SU-DHL-6 (cell line): Measurements from ENCODE around the gene LENG9.

ENCODE experiments used
- H2AFZ ChIP-seq: fragments of 200-600 bp; sonication (generic); 2 replicates; pipeline ENCODE4 v1.6.1; 2014; ENCODE audit warnings: low read depth, mild to moderate bottlenecking, moderate library complexity, mixed read lengths, antibody characterized with exemption, low read length; ENCODE audit not compliant: severe bottlenecking
- H3F3A ChIP-seq: fragments of 200-600 bp; shearing (Covaris generic); 2 replicates; pipeline ENCODE4 v1.6.0; 2016; ENCODE audit warnings: antibody characterized with exemption, mild to moderate bottlenecking; ENCODE audit not compliant: insufficient read depth
- H3K27ac ChIP-seq: fragments of 200-600 bp; sonication (generic); 2 replicates; pipeline ENCODE4 v1.5.1; 2016; ENCODE audit warnings: low read depth, mild to moderate bottlenecking, low read length, moderate library complexity, mixed read lengths
- H3K27me3 ChIP-seq: fragments of 200-600 bp; sonication (generic), shearing (Covaris generic); 2 replicates; pipeline ENCODE4 v1.6.0; 2014; ENCODE audit warnings: mild to moderate bottlenecking, low read length
- H3K36me3 ChIP-seq: fragments of 200-600 bp; sonication (generic); 2 replicates; pipeline ENCODE4 v1.6.1; 2014; ENCODE audit warnings: mild to moderate bottlenecking, low read length, mixed read lengths
- H3K4me2 ChIP-seq: fragments of 300-600, 200-600 bp; shearing (Covaris generic), sonication (generic); 2 replicates; pipeline ENCODE4 v1.6.0; 2014; ENCODE audit warnings: low read length, low read depth, mild to moderate bottlenecking; ENCODE audit not compliant: poor library complexity, severe bottlenecking
- H3K4me3 ChIP-seq: fragments of 200-600 bp; sonication (generic); 2 replicates; pipeline ENCODE4 v1.5.1; 2014; ENCODE audit warnings: antibody characterized with exemption, low read length, mild to moderate bottlenecking, mixed read lengths; ENCODE audit not compliant: insufficient read depth, poor library complexity, severe bottlenecking
- H3K79me2 ChIP-seq: fragments of 200-600 bp; sonication (generic); 2 replicates; pipeline ENCODE4 v1.6.1; 2014; ENCODE audit warnings: mild to moderate bottlenecking, low read length, moderate library complexity; ENCODE audit not compliant: insufficient read depth
- H3K9ac ChIP-seq: fragments of 200-600 bp; sonication (generic); 2 replicates; pipeline ENCODE4 v1.7.0; 2014; ENCODE audit warnings: mild to moderate bottlenecking, low read length
- H3K9me2 ChIP-seq: fragments of 200-600 bp; sonication (generic); replicated peaks from 2 replicates; pipeline ENCODE4 v1.6.1; 2014; ENCODE audit warnings: low read length; ENCODE audit not compliant: insufficient read depth
- H3K9me3 ChIP-seq: fragments of 200-600 bp; sonication (generic); 2 replicates; pipeline ENCODE4 v1.6.1; 2014; ENCODE audit warnings: low read length, mixed read lengths; ENCODE audit not compliant: insufficient read depth
- H4K20me1 ChIP-seq: fragments of 200-600 bp; sonication (generic); 2 replicates; pipeline ENCODE4 v1.6.1; 2014; ENCODE audit warnings: low read depth, mild to moderate bottlenecking, antibody characterized with exemption, low read length, moderate library complexity, mixed read lengths
- CTCF ChIP-seq: fragments of 200-600 bp; sonication (generic); IDR thresholded peaks from one replicate; pipeline ENCODE4 v1.5.1; 2017; ENCODE audit warnings: antibody characterized with exemption, mild to moderate bottlenecking, low read length, moderate library complexity; ENCODE audit not compliant: insufficient read depth, poor library complexity, severe bottlenecking
- EZH2phosphoT487 ChIP-seq: fragments of 200-600 bp; sonication (generic), shearing (Covaris generic); conservative IDR thresholded peaks from 2 replicates; pipeline ENCODE4 v1.6.1; 2018; ENCODE audit warnings: mild to moderate bottlenecking, antibody characterized with exemption, low read length, moderate library complexity, mixed read lengths

The LENG9 gene

GRCh38 chr19:54473892-54474372 is 10.4 kb upstream of the LENG9 start:
- TF ChIP-seq CTCF (no peak), EZH2phosphoT487 (no peak)
- H3K9me3 ChIP-seq = no peaks in the 10 kb centered on the region
- no peak overlapping the region for H3K4me3 ChIP-seq
- H3K27me3 ChIP-seq = no peaks in the 10 kb centered on the region
- H3K27ac ChIP-seq = no peak overlapping the region
- no peaks in the 10 kb centered on the region for H4K20me1 ChIP-seq
- H3F3A ChIP-seq = no peaks in the 10 kb centered on the region
- no peak overlapping the region for H2AFZ ChIP-seq
- H3K9me2 ChIP-seq = no peaks in the 10 kb centered on the region
- no peaks in the 10 kb centered on the region for H3K79me2 ChIP-seq
- no peak overlapping the region for H3K9ac ChIP-seq
- H3K36me3 ChIP-seq = no peaks in the 10 kb centered on the region
- no peak overlapping the region for H3K4me2 ChIP-seq

- Histone ChIP-seq H3K9ac (no peak within 1 kb of the TSS), H3F3A (no peaks in the 10 kb centered on the region), H3K4me3 (no peak within 1 kb of the TSS), H2AFZ (no peak within 1 kb of the TSS), H3K79me2 (no peaks in the 10 kb centered on the region), H3K27ac (no peak within 1 kb of the TSS), H3K9me2 (no peaks in the 10 kb centered on the region), H4K20me1 (no peaks in the 10 kb centered on the region), H3K36me3 (no peaks in the 10 kb centered on the region), H3K27me3 (no peaks in the 10 kb centered on the region), H3K4me2 (no peak within 1 kb of the TSS), H3K9me3 (no peaks in the 10 kb centered on the region)
- TF ChIP-seq EZH2phosphoT487 = no peak
- TF ChIP-seq CTCF = no peak
Measured at GRCh38 chr19:54473071-54473891, 9.7 kb upstream of the LENG9 start, which contains the start of gene CDC42EP5. Gene CDC42EP5, minus strand, starts transcription at chr19:54473296. Its CDS starts 7,749 bp downstream, at chr19:54465547.

GRCh38 chr19:54470991-54471782 is 7.6 kb upstream of the LENG9 start:
- H3K9ac ChIP-seq = no peak overlapping the region
- no peaks in the 10 kb centered on the region for H3K79me2 ChIP-seq
- no peak overlapping the region for H3K27ac ChIP-seq
- H3K4me2 ChIP-seq = no peak overlapping the region
- H2AFZ ChIP-seq = no peak overlapping the region
- no peak overlapping the region for H3K4me3 ChIP-seq
- H3K9me2 ChIP-seq = no peaks in the 10 kb centered on the region
- H3K27me3 ChIP-seq = no peaks in the 10 kb centered on the region
- H3K36me3 ChIP-seq = no peaks in the 10 kb centered on the region
- no peaks in the 10 kb centered on the region for H3F3A ChIP-seq
- H3K9me3 ChIP-seq = no peaks in the 10 kb centered on the region
- H4K20me1 ChIP-seq = no peaks in the 10 kb centered on the region
- TF ChIP-seq CTCF (no peak), EZH2phosphoT487 (no peak)
